Measurements from ENCODE around the gene RUNX1.

- TF ChIP-seq CTCF (IDR thresholded peaks at IDR 0.05) (no peak), ZFX (IDR thresholded peaks at IDR 0.05; ENCODE audit: borderline replicate concordance) (no peak)
These were observed 122.2 kb downstream of the RUNX1 start for GRCh38 chr21:34926803-34927467.

Data from 22Rv1 (cell line).